ENCODE data around the gene CEP104.

DNA sequence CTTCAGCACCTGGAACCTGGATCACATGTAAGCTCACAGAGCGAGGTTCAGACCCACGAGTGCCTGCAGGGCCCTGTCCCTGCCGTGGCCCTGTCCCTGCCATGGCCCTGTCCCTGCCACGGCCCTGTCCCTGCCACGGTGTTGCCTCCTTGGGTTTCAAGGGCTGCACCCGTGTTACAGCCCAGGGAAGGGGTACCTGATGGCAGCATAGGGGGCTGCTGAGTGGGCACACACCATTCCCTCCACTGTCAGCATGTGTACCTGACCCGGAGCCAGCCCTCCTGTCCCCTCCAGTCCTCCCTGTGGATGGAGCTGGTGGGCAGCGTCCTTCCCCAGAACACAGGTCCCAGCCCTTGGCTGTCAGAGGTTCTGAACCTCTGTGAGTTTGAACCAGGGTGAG is 15.5 kb upstream of the CEP104 start:
- TF ChIP-seq, protein P1, sequence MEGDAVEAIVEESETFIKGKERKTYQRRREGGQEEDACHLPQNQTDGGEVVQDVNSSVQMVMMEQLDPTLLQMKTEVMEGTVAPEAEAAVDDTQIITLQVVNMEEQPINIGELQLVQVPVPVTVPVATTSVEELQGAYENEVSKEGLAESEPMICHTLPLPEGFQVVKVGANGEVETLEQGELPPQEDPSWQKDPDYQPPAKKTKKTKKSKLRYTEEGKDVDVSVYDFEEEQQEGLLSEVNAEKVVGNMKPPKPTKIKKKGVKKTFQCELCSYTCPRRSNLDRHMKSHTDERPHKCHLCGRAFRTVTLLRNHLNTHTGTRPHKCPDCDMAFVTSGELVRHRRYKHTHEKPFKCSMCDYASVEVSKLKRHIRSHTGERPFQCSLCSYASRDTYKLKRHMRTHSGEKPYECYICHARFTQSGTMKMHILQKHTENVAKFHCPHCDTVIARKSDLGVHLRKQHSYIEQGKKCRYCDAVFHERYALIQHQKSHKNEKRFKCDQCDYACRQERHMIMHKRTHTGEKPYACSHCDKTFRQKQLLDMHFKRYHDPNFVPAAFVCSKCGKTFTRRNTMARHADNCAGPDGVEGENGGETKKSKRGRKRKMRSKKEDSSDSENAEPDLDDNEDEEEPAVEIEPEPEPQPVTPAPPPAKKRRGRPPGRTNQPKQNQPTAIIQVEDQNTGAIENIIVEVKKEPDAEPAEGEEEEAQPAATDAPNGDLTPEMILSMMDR (conservative IDR thresholded peaks at IDR 0.05 in 1 of 2, IDR thresholded peaks at IDR 0.05 in 1 of 2; ENCODE audit: low read depth in 1 of 2, low read length in 2 of 2) = no peak
- TF ChIP-seq EZH2 (IDR thresholded peaks at IDR 0.05; ENCODE audit: low read length, missing control alignments) = no peak

Measured in fibroblast of lung (primary cell).